Keratinocyte (primary cell): Measurements from ENCODE around the gene HMGA1. TPM values are rescaled to one million over a fixed set of nuclear protein-coding genes. Genes with fewer than 3 reads are reported as not detected.
A peak's percentile ranks its signal among the peaks of the same experiment; 100 is the strongest.

Experiments used
- DNase-seq: peaks from one replicate; pipeline ENCODE4 v3.0.0-alpha.2; 2011; ENCODE audit warnings: low read depth, missing footprints, low spot score
- FAIRE-seq: peaks from 2 replicates; lab custom pipeline; 2011; peaks lifted over from hg19 to GRCh38; lab: Jason Lieb, UNC
- H2AFZ ChIP-seq: 2 replicates; pipeline ENCODE4 v1.6.0; 2012; ENCODE audit warnings: low read length, control low read depth, inconsistent platforms; ENCODE audit not compliant: control insufficient read depth
- H3K27ac ChIP-seq: 2 replicates; pipeline ENCODE4 v1.5.1; 2011; ENCODE audit warnings: low read length; ENCODE audit not compliant: control insufficient read depth, insufficient read depth
- H3K27me3 ChIP-seq: 3 replicates; pipeline ENCODE4 v1.6.0; 2011; ENCODE audit warnings: low read length; ENCODE audit not compliant: control insufficient read depth, insufficient read depth; ENCODE audit errors: extremely low read depth
- H3K36me3 ChIP-seq, 2 experiments: 2 replicates in 1 of 2; 3 replicates in 1 of 2; pipeline ENCODE4 v1.5.1; 2011; ENCODE audit warnings: low read length in 2 of 2, mild to moderate bottlenecking in 1 of 2; ENCODE audit not compliant: control insufficient read depth in 2 of 2, insufficient read depth in 2 of 2; ENCODE audit errors: extremely low read depth in 1 of 2
- H3K4me1 ChIP-seq: 3 replicates; pipeline ENCODE4 v1.5.1; 2011; ENCODE audit warnings: low read length; ENCODE audit not compliant: control insufficient read depth, insufficient read depth; ENCODE audit errors: extremely low read depth
- H3K4me2 ChIP-seq: 3 replicates; pipeline ENCODE4 v1.6.0; 2011; ENCODE audit warnings: low read depth, low read length; ENCODE audit not compliant: control insufficient read depth, insufficient read depth; ENCODE audit errors: extremely low read depth
- H3K4me3 ChIP-seq, 3 experiments: fragments of 200-600 bp in 1 of 3; sonication (generic) in 1 of 3; 2 replicates in 2 of 3; 3 replicates in 1 of 3; pipeline ENCODE4 v1.5.1; 2011 to 2016; ENCODE audit warnings: low read length in 3 of 3, mild to moderate bottlenecking in 3 of 3, control low read depth in 2 of 3, inconsistent platforms in 1 of 3, low read depth in 1 of 3, mixed read lengths in 1 of 3, mixed run types in 1 of 3, moderate library complexity in 1 of 3; ENCODE audit not compliant: control insufficient read depth in 2 of 3, insufficient read depth in 2 of 3; ENCODE audit errors: extremely low read depth in 1 of 3
- H3K79me2 ChIP-seq: 2 replicates; pipeline ENCODE4 v1.6.0; 2012; ENCODE audit warnings: low read length; ENCODE audit not compliant: control insufficient read depth, insufficient read depth
- H3K9ac ChIP-seq: 3 replicates; pipeline ENCODE4 v1.6.0; 2011; ENCODE audit warnings: low read length; ENCODE audit not compliant: control insufficient read depth, insufficient read depth; ENCODE audit errors: extremely low read depth
- H3K9me1 ChIP-seq: 3 replicates; pipeline ENCODE4 v1.6.0; 2011; ENCODE audit warnings: low read length; ENCODE audit not compliant: control insufficient read depth, insufficient read depth; ENCODE audit errors: extremely low read depth
- H3K9me3 ChIP-seq: 2 replicates; pipeline ENCODE4 v1.5.1; 2012; ENCODE audit warnings: low read depth, low read length; ENCODE audit not compliant: control insufficient read depth
- H4K20me1 ChIP-seq: 3 replicates; pipeline ENCODE4 v1.6.0; 2011; ENCODE audit warnings: low read length; ENCODE audit not compliant: control insufficient read depth, insufficient read depth; ENCODE audit errors: extremely low read depth
- CTCF ChIP-seq, 3 experiments: IDR thresholded peaks in 1 of 3; conservative IDR thresholded peaks in 1 of 3; optimal IDR thresholded peaks in 1 of 3; 2 replicates in 2 of 3; 3 replicates in 1 of 3; pipeline versions ENCODE3 to v1.5.1; 2011; ENCODE audit warnings: low read length in 3 of 3, mild to moderate bottlenecking in 3 of 3, moderate library complexity in 2 of 3, control low read depth in 1 of 3, inconsistent platforms in 1 of 3; ENCODE audit not compliant: insufficient read depth in 2 of 3; ENCODE audit errors: extremely low read depth in 1 of 3
- EZH2 ChIP-seq: IDR thresholded peaks from one replicate; pipeline ENCODE4 v1.6.1; 2012; ENCODE audit warnings: inconsistent platforms, mild to moderate bottlenecking, low read length, moderate library complexity
- dilution Hi-C: fragments of 300-500 bp; cut with MboI; formaldehyde crosslinking; loops from one replicate; pipeline ENCODE4 v1.7.0; 2020; ENCODE audit warnings: low sequenced_read_pairs; ENCODE audit not compliant: extremely low pct_ligation_motif_present
- polyA plus RNA-seq, 5 experiments: library from polyadenylated mRNA; depleted of rRNA in 3 of 5; stranded (reverse) in 3 of 5; stranded (forward) in 1 of 5; unstranded in 1 of 5; fragments of >200 nt; gene quantifications; 1 replicate in 1 of 5; 2 replicates in 3 of 5; 3 replicates in 1 of 5; pipeline versions ENCODE4 v1.2.1 to v1.2.3, GENCODE V29; 2011 to 2012; ENCODE audit warnings: missing spikeins in 2 of 5, low read depth in 1 of 5, low replicate concordance in 1 of 5

The HMGA1 gene
- polyA plus RNA-seq, 1 donor (not counting 4 experiments of a cell fraction or from before 2014, with no cell fraction given): 160 TPM

- Histone ChIP-seq H3K9me3 (no peaks in the 10 kb centered on the region), H3K79me2 (peaks cover 36% of the 10 kb centered on the region), H3K27me3 (no peaks in the 10 kb centered on the region), H3K4me3 (peak overlapping the region in 1 of 3 experiments; percentile 25), H3K36me3 (peaks cover 25 to 40% of the 10 kb centered on the region in 2 experiments), H3K9ac (peak overlapping the region; percentile 50), H3K27ac (peak overlapping the region; percentile 87), H3K4me1 (peaks cover 82% of the 10 kb centered on the region), H3K4me2 (peak overlapping the region; percentile 67), H4K20me1 (peaks cover 23% of the 10 kb centered on the region), H2AFZ (no peak overlapping the region), H3K9me1 (peaks cover 10% of the 10 kb centered on the region)
- TF ChIP-seq EZH2 (no peak), CTCF (optimal IDR thresholded peaks at IDR 0.05 in 1 of 3, IDR thresholded peaks at IDR 0.05 in 1 of 3, conservative IDR thresholded peaks at IDR 0.05 in 1 of 3; ENCODE audit: extremely low read depth in 1 of 3, insufficient read depth in 2 of 3, low read length in 3 of 3) (no peak)
- dilution Hi-C loops: no loop called here
- DNase-seq (no peak), FAIRE-seq (no peak)
These were observed 5.8 kb downstream of the HMGA1 start for GRCh38 chr6:34242252-34243130.

- Histone ChIP-seq H4K20me1 (peaks cover 25% of the 10 kb centered on the region), H3K9ac (peak overlapping the region; percentile 50), H3K79me2 (peaks cover 28% of the 10 kb centered on the region), H3K4me3 (peak overlapping the region in 1 of 3 experiments; percentile 25), H3K27ac (peak overlapping the region; percentile 87), H3K4me1 (peaks cover 90% of the 10 kb centered on the region), H3K27me3 (no peaks in the 10 kb centered on the region), H2AFZ (no peak overlapping the region), H3K9me1 (peaks cover 10% of the 10 kb centered on the region), H3K9me3 (no peaks in the 10 kb centered on the region), H3K36me3 (peaks cover 25 to 40% of the 10 kb centered on the region in 2 experiments), H3K4me2 (peak overlapping the region; percentile 67)
- dilution Hi-C loops: no loop called here
- DNase-seq: no peak
- no peak for TF ChIP-seq CTCF (optimal IDR thresholded peaks at IDR 0.05 in 1 of 3, IDR thresholded peaks at IDR 0.05 in 1 of 3, conservative IDR thresholded peaks at IDR 0.05 in 1 of 3; ENCODE audit: extremely low read depth in 1 of 3, insufficient read depth in 2 of 3, low read length in 3 of 3)
- TF ChIP-seq EZH2: no peak
- no peak for FAIRE-seq
These were observed 6.6 kb downstream of the HMGA1 start for GRCh38 chr6:34243131-34243771.
